Bronchial epithelial cell (primary cell): ENCODE results near the gene UBE2U. TPM values are rescaled to one million over a fixed set of nuclear protein-coding genes. Genes with fewer than 3 reads are reported as not detected.

ENCODE experiments used
- DNase-seq: peaks from one replicate; pipeline ENCODE4 v3.0.0-alpha.2; 2010; ENCODE audit warnings: low read depth
- FAIRE-seq: peaks from 2 replicates; lab custom pipeline; 2011; peaks lifted over from hg19 to GRCh38; lab: Jason Lieb, UNC
- H3K27me3 ChIP-seq: 2 replicates; pipeline ENCODE4 v1.5.1; 2011; ENCODE audit warnings: low read length; ENCODE audit not compliant: control insufficient read depth, insufficient read depth
- H3K36me3 ChIP-seq: 2 replicates; pipeline ENCODE4 v1.5.1; 2011; ENCODE audit warnings: low read length; ENCODE audit not compliant: control insufficient read depth, insufficient read depth
- H3K4me3 ChIP-seq: 2 replicates; pipeline ENCODE4 v1.5.1; 2011; ENCODE audit warnings: mild to moderate bottlenecking, low read depth, low read length, control low read depth
- CTCF ChIP-seq: IDR thresholded peaks from 2 replicates; pipeline ENCODE4 v1.5.1; 2011; ENCODE audit warnings: mild to moderate bottlenecking, moderate library complexity, low read length, control low read depth, inconsistent platforms; ENCODE audit not compliant: insufficient read depth, severe bottlenecking
- total RNA-seq: library from RNA; depleted of rRNA; stranded (reverse); fragments of >200 nt; gene quantifications from 2 replicates; pipeline ENCODE4 v1.2.1, GENCODE V29; 2014

UBE2U gene
- total RNA-seq, 1 donor from 2014 or later = not detected

DNA sequence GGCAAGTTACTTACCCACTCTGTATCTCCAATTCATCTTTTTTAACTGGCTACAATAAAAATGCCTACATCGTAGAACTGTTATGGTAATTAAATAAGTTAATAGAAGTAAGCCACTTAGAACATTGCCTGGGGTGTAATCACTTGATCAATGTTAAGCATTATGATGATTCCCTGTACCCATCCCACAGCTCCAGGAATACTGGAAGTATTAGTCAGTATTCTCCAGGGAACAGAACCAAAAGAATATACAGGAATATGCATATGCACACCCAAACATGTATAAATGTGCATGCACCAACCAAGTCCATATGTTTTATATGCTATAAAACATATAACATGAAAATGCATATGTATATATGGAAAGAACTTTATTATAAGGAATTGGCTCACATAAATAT is 107.3 kb downstream of the UBE2U start:
- Histone ChIP-seq H3K36me3 (no peaks in the 10 kb centered on the region), H3K27me3 (no peaks in the 10 kb centered on the region), H3K4me3 (no peak overlapping the region)
- DNase-seq (no peak), FAIRE-seq (no peak)
- TF ChIP-seq CTCF = no peak

- no peak for TF ChIP-seq CTCF
These were observed 109.0 kb downstream of the UBE2U start for GRCh38 chr1:64312431-64312830.

GRCh38 chr1:64315402-64315801 is 112.0 kb downstream of the UBE2U start:
- DNase-seq (no peak), FAIRE-seq (no peak)
- H3K27me3 ChIP-seq = no peaks in the 10 kb centered on the region
- no peaks in the 10 kb centered on the region for H3K36me3 ChIP-seq
- H3K4me3 ChIP-seq = no peak overlapping the region
- TF ChIP-seq CTCF = no peak

More at GRCh38 chr1:64312431-64312830, 109.0 kb downstream of the UBE2U start:
- Histone ChIP-seq H3K4me3 (no peak overlapping the region), H3K27me3 (no peaks in the 10 kb centered on the region), H3K36me3 (no peaks in the 10 kb centered on the region)
- FAIRE-seq = no peak
- no peak for DNase-seq
